Panc1 (cell line): ENCODE data around the gene DBF4B.

Experiments used
- POLR2AphosphoS5 ChIP-seq: IDR thresholded peaks from 2 replicates; pipeline ENCODE4 v1.6.1; 2012; ENCODE audit warnings: mild to moderate bottlenecking, low read depth, low read length, moderate library complexity
- TF ChIP-seq, protein P1 (sequence below): fragments of 450-650 bp; IDR thresholded peaks from 2 replicates; pipeline ENCODE4 v1.5.1; 2017; ENCODE audit warnings: mild to moderate bottlenecking
- TF ChIP-seq, protein P2 (sequence below), 2 experiments: IDR thresholded peaks; 2 replicates each; pipeline ENCODE4 v1.6.1; 2011 to 2012; ENCODE audit warnings: low read depth in 2 of 2, control low read depth in 1 of 2, low read length in 1 of 2, mild to moderate bottlenecking in 1 of 2, moderate library complexity in 1 of 2; ENCODE audit not compliant: insufficient read depth in 1 of 2

DNA sequence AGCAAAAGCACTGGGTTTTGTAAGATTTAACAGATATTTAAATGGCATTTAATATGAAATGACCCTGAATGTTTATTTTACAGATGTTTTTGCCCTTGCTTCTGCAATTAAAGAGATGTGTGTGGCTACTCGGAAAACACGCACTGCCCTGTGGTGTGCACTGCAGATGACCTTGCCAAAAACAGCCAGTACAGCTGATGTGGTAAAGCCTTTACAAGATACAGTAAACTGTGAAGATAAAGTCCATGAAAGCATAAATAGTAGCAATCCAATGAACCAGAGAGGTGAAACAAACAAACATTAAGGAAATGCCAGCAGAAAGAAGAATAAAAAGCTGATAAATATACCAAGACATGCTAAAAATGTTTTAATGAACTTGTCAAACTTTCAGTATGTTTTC lies 34.6 kb upstream of the DBF4B start:
- TF ChIP-seq, protein P1, sequence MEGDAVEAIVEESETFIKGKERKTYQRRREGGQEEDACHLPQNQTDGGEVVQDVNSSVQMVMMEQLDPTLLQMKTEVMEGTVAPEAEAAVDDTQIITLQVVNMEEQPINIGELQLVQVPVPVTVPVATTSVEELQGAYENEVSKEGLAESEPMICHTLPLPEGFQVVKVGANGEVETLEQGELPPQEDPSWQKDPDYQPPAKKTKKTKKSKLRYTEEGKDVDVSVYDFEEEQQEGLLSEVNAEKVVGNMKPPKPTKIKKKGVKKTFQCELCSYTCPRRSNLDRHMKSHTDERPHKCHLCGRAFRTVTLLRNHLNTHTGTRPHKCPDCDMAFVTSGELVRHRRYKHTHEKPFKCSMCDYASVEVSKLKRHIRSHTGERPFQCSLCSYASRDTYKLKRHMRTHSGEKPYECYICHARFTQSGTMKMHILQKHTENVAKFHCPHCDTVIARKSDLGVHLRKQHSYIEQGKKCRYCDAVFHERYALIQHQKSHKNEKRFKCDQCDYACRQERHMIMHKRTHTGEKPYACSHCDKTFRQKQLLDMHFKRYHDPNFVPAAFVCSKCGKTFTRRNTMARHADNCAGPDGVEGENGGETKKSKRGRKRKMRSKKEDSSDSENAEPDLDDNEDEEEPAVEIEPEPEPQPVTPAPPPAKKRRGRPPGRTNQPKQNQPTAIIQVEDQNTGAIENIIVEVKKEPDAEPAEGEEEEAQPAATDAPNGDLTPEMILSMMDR = no peak
- TF ChIP-seq, protein P2, sequence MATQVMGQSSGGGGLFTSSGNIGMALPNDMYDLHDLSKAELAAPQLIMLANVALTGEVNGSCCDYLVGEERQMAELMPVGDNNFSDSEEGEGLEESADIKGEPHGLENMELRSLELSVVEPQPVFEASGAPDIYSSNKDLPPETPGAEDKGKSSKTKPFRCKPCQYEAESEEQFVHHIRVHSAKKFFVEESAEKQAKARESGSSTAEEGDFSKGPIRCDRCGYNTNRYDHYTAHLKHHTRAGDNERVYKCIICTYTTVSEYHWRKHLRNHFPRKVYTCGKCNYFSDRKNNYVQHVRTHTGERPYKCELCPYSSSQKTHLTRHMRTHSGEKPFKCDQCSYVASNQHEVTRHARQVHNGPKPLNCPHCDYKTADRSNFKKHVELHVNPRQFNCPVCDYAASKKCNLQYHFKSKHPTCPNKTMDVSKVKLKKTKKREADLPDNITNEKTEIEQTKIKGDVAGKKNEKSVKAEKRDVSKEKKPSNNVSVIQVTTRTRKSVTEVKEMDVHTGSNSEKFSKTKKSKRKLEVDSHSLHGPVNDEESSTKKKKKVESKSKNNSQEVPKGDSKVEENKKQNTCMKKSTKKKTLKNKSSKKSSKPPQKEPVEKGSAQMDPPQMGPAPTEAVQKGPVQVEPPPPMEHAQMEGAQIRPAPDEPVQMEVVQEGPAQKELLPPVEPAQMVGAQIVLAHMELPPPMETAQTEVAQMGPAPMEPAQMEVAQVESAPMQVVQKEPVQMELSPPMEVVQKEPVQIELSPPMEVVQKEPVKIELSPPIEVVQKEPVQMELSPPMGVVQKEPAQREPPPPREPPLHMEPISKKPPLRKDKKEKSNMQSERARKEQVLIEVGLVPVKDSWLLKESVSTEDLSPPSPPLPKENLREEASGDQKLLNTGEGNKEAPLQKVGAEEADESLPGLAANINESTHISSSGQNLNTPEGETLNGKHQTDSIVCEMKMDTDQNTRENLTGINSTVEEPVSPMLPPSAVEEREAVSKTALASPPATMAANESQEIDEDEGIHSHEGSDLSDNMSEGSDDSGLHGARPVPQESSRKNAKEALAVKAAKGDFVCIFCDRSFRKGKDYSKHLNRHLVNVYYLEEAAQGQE (IDR thresholded peaks at IDR 0.05; ENCODE audit: insufficient read depth in 1 of 2, low read depth in 2 of 2, low read length in 1 of 2) = no peak
- no peak for TF ChIP-seq POLR2AphosphoS5
